ENCODE results near the gene F5.

- TF ChIP-seq CTCF (conservative IDR thresholded peaks at IDR 0.05 in 1 of 2, IDR thresholded peaks at IDR 0.05 in 1 of 2; ENCODE audit: low read depth in 1 of 2, low read length in 2 of 2) (no peak), EZH2 (IDR thresholded peaks at IDR 0.05; ENCODE audit: low read length, missing control alignments) (no peak)
Observed at GRCh38 chr1:169570172-169570574, 16.1 kb downstream of the F5 start.
